Body of pancreas (tissue), 4 donors: Measurements from ENCODE around the gene NPTXR. TPM values are rescaled to one million over a fixed set of nuclear protein-coding genes. Genes with fewer than 3 reads are reported as not detected.

Source experiments
- ATAC-seq: fragments of 150-250 bp; one replicate; pipeline ENCODE4 v1.9.1; 2016
- DNase-seq, 4 donors: peaks; one replicate each; pipeline ENCODE4 v3.0.0-alpha.2; 2019
- H3K27ac ChIP-seq, 4 donors: fragments of 200-600 bp; sonication (generic); 1 replicate in 3 of 4; 2 replicates in 1 of 4; pipeline versions ENCODE4 v1.5.1 to v1.6.1; 2016 to 2019; ENCODE audit warnings: mild to moderate bottlenecking in 1 of 4, mixed read lengths in 1 of 4, moderate library complexity in 1 of 4
- H3K27me3 ChIP-seq, 2 donors: fragments of 200-600 bp; sonication (generic); one replicate each; pipeline ENCODE4 v1.6.0; 2016; ENCODE audit warnings: mild to moderate bottlenecking in 1 of 2
- H3K36me3 ChIP-seq, 2 donors: fragments of 200-600 bp; sonication (generic); replicated peaks in 1 of 2; 2 replicates each; pipeline ENCODE4 v1.5.1; 2016; ENCODE audit warnings: low read depth in 2 of 2; ENCODE audit not compliant: insufficient read depth in 1 of 2
- H3K4me1 ChIP-seq: fragments of 200-600 bp; sonication (generic); one replicate; pipeline ENCODE4 v1.6.0; 2016
- H3K4me3 ChIP-seq, 2 donors: fragments of 200-600 bp; sonication (generic); 1 replicate in 1 of 2; 2 replicates in 1 of 2; pipeline ENCODE4 v1.5.1; 2016 to 2019
- H3K9me3 ChIP-seq, 3 donors: fragments of 200-600 bp; sonication (generic); 1 replicate in 2 of 3; 2 replicates in 1 of 3; pipeline ENCODE4 v1.5.1; 2016
- POLR2A ChIP-seq, 3 donors: fragments of 450-650 bp; IDR thresholded peaks; one replicate each; pipeline ENCODE4 v1.6.1; 2016; ENCODE audit warnings: antibody characterized with exemption in 3 of 3, mild to moderate bottlenecking in 2 of 3
- WGBS, 2 donors: methylation state at CpG; one replicate each; pipeline ENCODE4 v1.1.5; 2017; 5-methylcytosine and 5-hydroxymethylcytosine counted together
- intact Hi-C: fragments of 100-400 bp; cut with DNase I; formaldehyde crosslinking; loops from one replicate; pipeline ENCODE4 v1.15.1; 2023
- total RNA-seq, 2 donors: library from RNA; depleted of rRNA; stranded (reverse); fragments of >200 nt; gene quantifications; one replicate each; pipeline ENCODE4 v1.1.0, GENCODE V29; 2016
- TF ChIP-seq, protein P1 (sequence below), 7 experiments: fragments of 450-650 bp in 4 of 7; fragments of 200-600 bp in 3 of 7; sonication (generic) in 3 of 7; IDR thresholded peaks; one replicate each; pipeline ENCODE4 v1.5.1; 2016 to 2019; ENCODE audit warnings: antibody characterized with exemption in 7 of 7

The NPTXR gene
- total RNA-seq, result 10 to 100 TPM in 1 of 2 donors, 1 to 10 TPM in 1; 6.0 to 10.5 TPM

GRCh38 chr22:38843657-38844314 is at the start of gene NPTXR:
Gene NPTXR, minus strand, starts transcription at chr22:38844028.
- intact Hi-C loops, result no loop called here
- Histone ChIP-seq H3K27me3 (no peaks in the 10 kb centered on the region), H3K4me3 (peak within 1 kb of the TSS in 1 of 2 donors; percentile 42), H3K27ac (peak within 1 kb of the TSS; percentile 53 to 80 (median 67)), H3K9me3 (no peaks in the 10 kb centered on the region), H3K36me3 (no peaks in the 10 kb centered on the region), H3K4me1 (peaks cover 32% of the 10 kb centered on the region)
- TF ChIP-seq POLR2A (IDR thresholded peaks at IDR 0.05), result peak in 2 of 3 donors; percentile 33 to 34
- TF ChIP-seq, protein P1, sequence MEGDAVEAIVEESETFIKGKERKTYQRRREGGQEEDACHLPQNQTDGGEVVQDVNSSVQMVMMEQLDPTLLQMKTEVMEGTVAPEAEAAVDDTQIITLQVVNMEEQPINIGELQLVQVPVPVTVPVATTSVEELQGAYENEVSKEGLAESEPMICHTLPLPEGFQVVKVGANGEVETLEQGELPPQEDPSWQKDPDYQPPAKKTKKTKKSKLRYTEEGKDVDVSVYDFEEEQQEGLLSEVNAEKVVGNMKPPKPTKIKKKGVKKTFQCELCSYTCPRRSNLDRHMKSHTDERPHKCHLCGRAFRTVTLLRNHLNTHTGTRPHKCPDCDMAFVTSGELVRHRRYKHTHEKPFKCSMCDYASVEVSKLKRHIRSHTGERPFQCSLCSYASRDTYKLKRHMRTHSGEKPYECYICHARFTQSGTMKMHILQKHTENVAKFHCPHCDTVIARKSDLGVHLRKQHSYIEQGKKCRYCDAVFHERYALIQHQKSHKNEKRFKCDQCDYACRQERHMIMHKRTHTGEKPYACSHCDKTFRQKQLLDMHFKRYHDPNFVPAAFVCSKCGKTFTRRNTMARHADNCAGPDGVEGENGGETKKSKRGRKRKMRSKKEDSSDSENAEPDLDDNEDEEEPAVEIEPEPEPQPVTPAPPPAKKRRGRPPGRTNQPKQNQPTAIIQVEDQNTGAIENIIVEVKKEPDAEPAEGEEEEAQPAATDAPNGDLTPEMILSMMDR (IDR thresholded peaks at IDR 0.05), result peak in 1 of 7 experiments; percentile 29
- DNase-seq (peak; percentile 72 to 79 (median 76)), ATAC-seq (peak; percentile 84)
- WGBS, 2 donors, result 1% methylated on average over 30 to 51 of the region's 105 CpGs

DNA sequence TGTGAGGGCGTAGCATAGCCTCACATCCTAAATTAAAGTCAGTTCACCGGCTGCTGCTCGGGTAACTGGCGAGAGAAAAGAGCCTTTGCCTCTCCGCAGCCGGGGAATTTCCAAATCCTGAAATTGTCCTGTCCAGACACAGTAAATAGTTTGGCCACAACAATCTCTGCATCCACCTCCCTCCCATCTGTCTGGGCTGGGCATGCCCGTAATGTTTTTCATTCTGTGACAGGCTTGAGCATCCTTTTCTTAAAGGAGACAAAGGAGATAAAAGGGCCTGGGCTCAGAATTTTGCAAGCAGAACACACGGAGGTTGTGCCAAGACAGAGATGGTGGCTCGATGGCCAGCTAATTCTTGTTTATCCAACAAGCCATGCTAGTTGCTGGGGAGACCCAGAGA is 47.4 kb upstream of the NPTXR start:
- intact Hi-C loops, result no loop called here
- Histone ChIP-seq H3K9me3 (no peaks in the 10 kb centered on the region), H3K4me1 (no peaks in the 10 kb centered on the region), H3K27me3 (no peaks in the 10 kb centered on the region), H3K36me3 (no peaks in the 10 kb centered on the region), H3K27ac (no peak overlapping the region), H3K4me3 (no peak overlapping the region)
- 75 to 87% methylated on average over 7 to 9 of the region's 9 CpGs for WGBS, 2 donors
- TF ChIP-seq, protein P1 (IDR thresholded peaks at IDR 0.05), result no peak
- TF ChIP-seq POLR2A (IDR thresholded peaks at IDR 0.05), result no peak
- ATAC-seq (no peak), DNase-seq (no peak)

GRCh38 chr22:38890377-38890776 is 46.5 kb upstream of the NPTXR start:
- ATAC-seq, result no peak
- WGBS, 2 donors, result 60 to 71% methylated on average over 5 of the region's 5 CpGs
- H3K9me3 ChIP-seq, result no peaks in the 10 kb centered on the region
- no peak overlapping the region for H3K27ac ChIP-seq
- DNase-seq, result no peak
- no peaks in the 10 kb centered on the region for H3K4me1 ChIP-seq
- H3K36me3 ChIP-seq, result no peaks in the 10 kb centered on the region
- TF ChIP-seq POLR2A (IDR thresholded peaks at IDR 0.05), result no peak
- TF ChIP-seq, protein P1 (IDR thresholded peaks at IDR 0.05), result no peak
- no peak overlapping the region for H3K4me3 ChIP-seq
- H3K27me3 ChIP-seq, result no peaks in the 10 kb centered on the region
- intact Hi-C loops, result no loop called here

DNA sequence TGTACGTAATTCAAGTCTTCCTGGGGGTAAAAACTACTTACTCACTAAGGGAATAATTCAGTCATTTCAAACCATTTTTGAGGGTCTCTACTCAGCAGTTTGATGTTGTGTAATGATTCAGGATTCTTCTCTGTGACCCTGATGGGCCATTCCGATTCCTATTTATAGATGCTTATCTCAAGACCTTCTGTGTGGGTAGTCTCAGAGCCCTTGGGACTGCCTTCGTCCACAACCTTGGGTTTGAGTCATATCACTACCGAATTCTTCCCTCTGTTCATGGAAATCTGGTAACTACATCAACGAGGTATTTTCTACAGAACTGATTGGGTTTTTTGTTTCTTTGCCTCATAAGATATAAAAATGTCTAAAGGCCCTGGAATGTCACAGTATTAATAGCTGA is 42.5 kb upstream of the NPTXR start:
- no peak for ATAC-seq
- WGBS, 2 donors, result 55 to 67% methylated on average over 5 of the region's 5 CpGs
- H3K9me3 ChIP-seq, result no peaks in the 10 kb centered on the region
- peaks cover 19% of the 10 kb centered on the region for H3K4me1 ChIP-seq
- DNase-seq, result no peak
- no peaks in the 10 kb centered on the region for H3K27me3 ChIP-seq
- no peaks in the 10 kb centered on the region for H3K36me3 ChIP-seq
- H3K4me3 ChIP-seq, result no peak overlapping the region
- no peak overlapping the region for H3K27ac ChIP-seq
- TF ChIP-seq POLR2A (IDR thresholded peaks at IDR 0.05), result no peak
- intact Hi-C loops, result no loop called here

DNA sequence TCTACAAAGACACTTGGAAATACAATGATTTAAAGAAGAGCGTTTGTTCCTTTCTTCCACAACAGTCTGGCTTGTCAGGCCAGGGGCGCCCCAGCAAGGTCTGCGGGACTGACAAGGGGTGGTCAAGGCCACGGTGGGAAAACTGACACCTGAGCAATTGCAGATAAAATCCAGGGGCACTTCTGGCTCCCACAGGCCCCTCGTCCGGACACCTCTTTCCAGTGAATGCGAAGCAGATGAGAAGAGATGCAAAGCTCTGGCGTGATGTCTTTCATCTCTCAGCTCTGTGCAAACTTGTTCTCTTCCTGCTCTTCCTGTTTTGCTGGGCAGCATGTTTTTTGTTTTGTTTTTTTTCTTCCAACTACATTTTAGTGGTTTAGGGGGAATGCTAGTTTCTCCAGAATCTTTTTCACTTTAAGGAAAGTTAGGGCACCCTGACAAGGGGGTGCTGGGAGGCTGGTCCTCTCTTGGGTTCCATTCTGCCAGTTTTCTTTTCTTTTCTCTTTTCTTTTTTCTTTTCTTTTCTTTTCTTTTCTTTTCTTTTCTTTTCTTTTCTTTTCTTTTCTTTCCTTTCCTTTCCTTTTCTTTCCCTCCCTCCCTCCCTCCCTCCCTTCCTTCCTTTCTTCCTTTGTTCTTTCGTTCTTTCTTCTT is 39.3 kb upstream of the NPTXR start:
- H3K27ac ChIP-seq, result peak overlapping the region in 3 of 4 donors; percentile 5 to 66 (median 50)

More for the DNA sequence above, 39.3 kb upstream of the NPTXR start:
- DNase-seq (peak in 1 of 4 donors; percentile 49), ATAC-seq (no peak)
- intact Hi-C loops, result no loop called here
- no peaks in the 10 kb centered on the region for H3K9me3 ChIP-seq
- no peak overlapping the region for H3K4me3 ChIP-seq
- TF ChIP-seq, protein P1 (IDR thresholded peaks at IDR 0.05), result no peak
- TF ChIP-seq POLR2A (IDR thresholded peaks at IDR 0.05), result no peak
- WGBS, 2 donors, result 35 to 61% methylated on average over 9 of the region's 9 CpGs
- H3K36me3 ChIP-seq, result no peaks in the 10 kb centered on the region
- peaks cover 25% of the 10 kb centered on the region for H3K4me1 ChIP-seq
- H3K27me3 ChIP-seq, result no peaks in the 10 kb centered on the region
